HG03135 (cell line): ENCODE data around the gene BEGAIN.
"Not testable (repeated sequence)": the region's sequence is repeated elsewhere in the genome, so short reads cannot be mapped to it uniquely, and the experiment has no call there.

ENCODE experiments used
- ATAC-seq: cut with Tn5 transposase; IDR thresholded peaks from one replicate; pipeline ENCODE4 v1.9.1; 2021; ENCODE audit warnings: mild to moderate bottlenecking, moderate library complexity; ENCODE audit not compliant: unreplicated experiment

The BEGAIN gene

GRCh38 chr14:100525615-100526014 lies 61.6 kb downstream of the BEGAIN start:
- ATAC-seq, result no peak

DNA sequence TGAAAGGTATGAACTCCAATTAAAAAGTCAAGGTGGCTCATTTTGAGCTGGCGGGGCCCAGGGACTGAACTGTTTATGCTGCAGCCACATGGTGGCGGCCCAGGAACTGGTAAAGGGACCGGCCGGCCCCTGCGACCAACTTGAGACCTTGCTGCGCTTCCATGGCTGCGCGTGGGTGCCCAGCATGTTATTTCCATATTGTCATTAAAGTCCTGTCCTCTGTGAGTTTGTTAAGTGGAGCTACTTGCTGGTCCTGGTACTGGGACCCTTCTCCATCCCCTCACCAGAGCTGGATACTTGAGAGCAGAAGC lies 62.3 kb downstream of the BEGAIN start:
- ATAC-seq, result no peak

DNA sequence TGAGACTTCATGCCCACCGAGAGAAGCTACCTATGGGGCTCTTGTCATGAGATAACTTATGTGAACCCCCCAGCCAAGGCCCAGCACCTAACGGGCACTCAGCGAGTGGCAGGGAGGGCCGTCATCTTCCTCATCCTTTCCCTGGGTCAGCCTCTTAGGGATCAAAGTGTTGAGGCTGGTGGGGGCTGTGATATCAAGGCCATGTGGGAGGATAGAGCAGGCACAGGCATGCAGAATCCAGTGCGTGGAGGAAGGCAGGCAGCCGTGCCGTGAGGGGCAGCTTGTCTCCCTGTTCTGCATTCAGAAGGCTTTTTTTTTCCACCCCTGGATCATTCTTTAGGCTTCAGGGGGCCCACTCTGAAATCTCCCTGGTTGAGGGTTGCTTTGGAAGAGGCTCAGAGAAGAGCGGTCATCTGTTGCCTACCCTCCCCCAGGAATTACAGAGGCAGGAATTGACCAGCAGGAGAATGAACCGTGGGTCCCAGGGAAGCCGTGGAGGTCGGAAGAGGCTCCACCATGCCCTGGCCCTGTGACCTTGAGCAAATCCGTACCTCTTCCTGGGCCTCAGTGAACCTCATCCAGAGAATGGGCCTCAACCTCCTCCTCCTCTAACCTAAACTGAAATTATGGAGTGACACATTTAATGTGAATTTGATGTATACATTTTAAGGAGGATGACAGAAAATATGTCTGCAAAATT lies 62.8 kb downstream of the BEGAIN start:
- no peak for ATAC-seq

DNA sequence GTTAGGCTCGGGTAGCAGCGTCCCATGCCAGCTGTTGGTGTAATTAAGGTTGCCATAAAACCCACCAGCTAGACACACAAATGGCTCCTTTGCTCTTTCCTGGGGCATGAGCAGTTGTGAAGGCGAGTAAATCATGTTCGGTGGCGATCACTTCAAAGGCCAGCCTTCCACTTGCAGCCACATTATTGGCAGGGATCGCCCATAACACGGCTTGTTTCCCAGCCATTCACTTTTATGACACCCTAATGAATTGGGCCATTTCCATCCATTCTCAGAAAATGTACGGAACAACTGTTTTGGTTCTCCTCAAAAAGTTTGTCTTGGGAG lies 63.4 kb downstream of the BEGAIN start:
- ATAC-seq, result no peak

GRCh38 chr14:100523131-100523842 lies 63.9 kb downstream of the BEGAIN start:
- no peak for ATAC-seq

DNA sequence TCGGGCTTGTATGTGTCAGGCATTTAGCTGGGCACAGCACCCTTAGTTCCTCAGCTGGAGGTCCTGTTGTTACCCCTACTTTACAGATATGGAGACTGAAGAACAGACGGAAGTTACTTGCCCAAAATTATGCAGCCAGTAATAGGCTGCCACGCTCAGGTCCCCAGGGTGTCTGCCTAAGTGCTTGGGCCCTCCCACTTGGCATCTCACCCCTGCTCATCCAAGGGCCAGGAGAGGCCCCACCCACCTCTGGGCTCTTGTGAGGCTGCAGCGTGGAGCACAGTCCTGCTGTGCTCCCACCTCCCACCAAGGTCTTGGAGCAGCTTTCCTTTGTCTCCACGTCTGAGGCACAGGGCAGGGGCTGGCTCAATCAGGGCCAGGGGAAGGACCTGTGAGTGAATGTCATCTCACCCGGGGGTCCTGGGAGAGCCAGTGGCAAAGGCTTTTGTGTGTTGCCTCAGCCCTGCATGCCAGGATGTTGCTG lies 64.6 kb downstream of the BEGAIN start:
- ATAC-seq, result no peak

DNA sequence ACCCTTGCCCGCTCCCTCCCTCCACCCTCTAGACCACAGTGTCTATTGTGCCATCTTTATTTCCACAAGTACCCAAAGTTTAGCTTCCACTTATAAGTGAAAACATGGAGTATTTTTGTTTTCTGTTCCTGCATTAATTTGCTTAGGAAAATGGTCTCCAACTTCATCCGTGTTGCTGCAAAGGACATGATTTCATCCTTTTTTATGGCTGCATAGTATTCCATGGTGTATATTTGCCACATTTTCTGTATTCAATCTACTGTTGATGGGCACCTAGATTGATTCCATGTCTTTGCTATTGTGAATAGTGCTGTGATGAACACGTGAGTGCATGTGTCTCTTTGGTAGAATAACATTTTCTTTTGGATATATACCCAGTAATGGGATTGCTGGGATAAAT lies 81.2 kb downstream of the BEGAIN start:
- not testable (repeated sequence) for ATAC-seq

GRCh38 chr14:100504372-100505078 lies 82.7 kb downstream of the BEGAIN start:
- no peak for ATAC-seq

GRCh38 chr14:100503251-100503650 lies 84.0 kb downstream of the BEGAIN start:
- ATAC-seq, result no peak

DNA sequence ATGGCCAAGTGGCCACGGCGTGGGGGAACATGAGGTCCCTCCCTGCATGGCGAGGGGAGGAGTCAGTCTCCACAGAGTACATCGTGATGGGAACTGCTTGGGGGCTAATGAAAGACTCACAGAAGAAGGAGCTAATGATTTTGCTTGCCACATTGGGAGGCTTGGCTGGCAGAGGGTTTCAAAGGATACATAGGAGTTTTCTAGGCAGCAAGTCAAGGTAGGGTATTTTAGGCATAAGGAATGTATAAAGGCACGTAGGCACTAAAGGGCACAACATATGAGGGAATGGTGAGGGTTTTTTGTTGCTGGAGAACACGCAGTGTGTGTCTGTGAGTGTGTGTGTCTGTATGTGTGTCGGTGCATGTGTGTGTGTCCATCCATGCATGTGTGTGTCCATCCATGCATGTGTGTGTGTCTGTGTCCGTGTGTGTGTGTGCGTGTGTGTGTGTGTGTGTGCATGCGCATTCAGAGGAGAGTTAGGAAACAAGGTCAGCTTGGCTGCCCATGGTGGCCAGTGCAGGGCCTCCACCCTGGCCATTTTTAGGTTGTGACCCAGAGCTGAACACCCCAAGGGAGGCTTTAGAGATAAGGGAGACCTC lies 84.5 kb downstream of the BEGAIN start:
- ATAC-seq, result no peak

DNA sequence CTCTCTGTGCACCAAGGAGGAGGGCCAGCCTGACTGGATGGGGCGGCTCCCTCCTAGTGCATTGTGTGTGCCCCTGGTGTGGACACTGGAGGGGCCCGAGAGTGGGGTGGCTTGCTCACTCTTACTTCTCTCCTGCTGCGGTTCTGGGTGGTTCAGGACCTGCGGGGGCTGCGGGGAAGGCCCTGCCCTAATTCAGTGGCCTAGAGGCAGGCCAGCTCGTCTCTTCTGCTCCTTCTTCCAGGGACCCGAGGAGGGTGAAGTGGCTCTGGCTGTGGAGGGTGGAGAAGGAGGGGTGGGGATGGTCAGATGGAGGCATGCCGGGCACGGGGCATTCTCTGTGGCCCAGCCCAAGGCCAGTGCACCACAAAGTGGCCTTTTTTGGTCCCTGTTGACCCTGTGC lies 87.1 kb downstream of the BEGAIN start:
- ATAC-seq, result no peak

DNA sequence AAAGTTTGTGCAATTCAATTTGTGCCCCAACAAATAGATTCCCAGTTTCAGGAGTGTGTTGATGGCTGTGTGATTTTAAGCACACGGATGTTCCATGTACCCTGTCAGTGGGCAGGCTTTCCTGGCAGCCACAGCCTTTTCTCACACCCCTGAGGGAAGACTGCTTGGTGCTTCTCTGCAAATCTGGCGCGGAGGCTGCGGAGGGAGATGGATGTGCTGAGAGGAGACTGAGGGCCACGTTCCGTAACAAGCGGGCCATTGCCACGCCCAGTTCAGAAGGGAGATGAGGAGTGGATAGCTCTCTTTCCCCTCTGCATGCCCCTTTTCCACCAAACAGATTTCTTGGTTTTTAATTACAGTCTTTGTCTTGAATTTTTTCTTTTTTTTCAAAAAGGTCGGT lies 89.1 kb downstream of the BEGAIN start:
- ATAC-seq, result no peak

DNA sequence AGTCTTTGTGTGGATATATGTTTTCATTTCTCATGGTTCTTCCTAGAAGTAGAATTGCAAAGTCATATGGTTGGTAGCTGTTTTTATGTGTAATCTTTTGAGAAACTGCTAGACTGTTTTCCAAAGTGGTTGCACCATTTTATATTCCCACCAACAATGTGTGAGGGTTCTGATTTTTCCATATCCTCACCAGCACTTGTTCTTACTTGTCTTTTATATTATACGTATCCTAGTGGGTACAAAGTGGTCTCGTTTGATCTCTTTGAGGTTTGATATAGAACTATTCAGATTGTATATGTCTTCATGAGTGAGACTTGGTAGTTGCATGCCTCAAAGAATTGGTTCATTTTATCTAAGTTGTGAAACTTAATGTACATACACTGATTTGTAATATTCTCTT lies 91.3 kb downstream of the BEGAIN start:
- no peak for ATAC-seq

GRCh38 chr14:100494645-100495044 lies 92.6 kb downstream of the BEGAIN start:
- ATAC-seq, result no peak

DNA sequence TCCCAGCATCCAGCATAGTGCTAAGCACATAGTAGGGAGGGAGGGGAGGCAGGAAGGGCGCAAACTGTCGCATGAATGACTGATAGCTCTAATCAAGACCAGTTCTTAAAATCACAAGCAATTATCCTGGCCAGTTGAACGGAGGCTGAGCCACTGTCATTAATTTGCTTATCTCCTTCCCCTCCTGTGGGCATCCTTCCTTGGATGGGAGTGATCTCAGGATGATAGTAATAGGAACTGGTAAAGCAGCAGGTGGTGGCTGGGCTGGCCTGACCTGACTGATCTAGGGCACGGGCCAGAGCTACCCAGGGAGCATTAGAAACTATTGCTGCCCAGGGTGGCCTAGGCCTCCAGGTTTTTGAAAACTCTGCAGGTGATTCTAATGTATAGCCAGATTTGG lies 97.0 kb downstream of the BEGAIN start:
- no peak for ATAC-seq

GRCh38 chr14:100488057-100488456 lies 99.2 kb downstream of the BEGAIN start:
- ATAC-seq, result no peak

DNA sequence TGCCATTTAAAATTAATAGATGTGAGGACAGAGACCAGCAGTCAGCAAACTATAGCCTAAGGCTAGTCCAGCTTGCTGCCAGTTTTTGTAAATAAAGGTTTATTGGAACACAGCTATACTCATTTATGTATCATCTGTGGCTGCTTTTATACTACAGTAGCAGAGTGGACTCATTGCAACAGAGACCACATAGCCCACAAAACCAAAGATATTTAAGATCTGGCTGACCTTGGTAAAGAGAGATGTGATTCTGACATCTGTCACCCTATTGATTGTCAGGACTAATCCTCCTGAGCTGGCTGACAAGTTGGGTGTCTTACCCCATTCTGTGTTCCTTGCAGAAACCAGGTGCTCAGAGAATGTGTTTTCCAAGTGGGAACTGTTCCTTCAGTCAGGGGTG lies 99.9 kb downstream of the BEGAIN start:
- ATAC-seq, result no peak
